ACHN (cell line): Measurements from ENCODE around the gene ORC5.

Experiments used
- DNase-seq: peaks from one replicate; pipeline ENCODE4 v3.0.0-alpha.2; 2015
- in situ Hi-C: cut with HindIII; loops from 2 replicates; pipeline ENCODE4 v1.10.0; 2017; ENCODE audit warnings: low sequenced_read_pairs, low pct_ligation_motif_present, low pct_unique_long_range_greater_than_20kb

Gene ORC5

DNA sequence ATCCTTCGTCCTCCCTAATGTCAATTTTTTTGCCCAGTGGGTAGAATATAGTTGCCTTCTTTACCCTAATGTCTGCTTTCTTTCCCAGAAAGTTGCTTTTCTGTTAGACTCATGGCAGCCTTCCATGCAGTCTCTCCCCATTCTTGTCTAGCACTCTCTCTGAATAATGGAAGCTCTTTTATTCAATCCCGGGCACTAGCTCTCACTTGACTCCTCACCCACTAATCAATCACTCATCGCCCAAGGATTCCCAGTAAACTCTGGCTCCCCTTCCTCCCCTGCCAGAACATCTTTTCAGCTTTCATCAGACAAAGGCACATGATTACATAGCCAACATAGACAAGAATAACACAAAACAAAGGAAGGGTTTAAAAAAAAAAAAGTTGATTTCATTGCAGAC lies 118.2 kb downstream of the ORC5 start:
- in situ Hi-C loops: no loop called here
- DNase-seq: no peak

DNA sequence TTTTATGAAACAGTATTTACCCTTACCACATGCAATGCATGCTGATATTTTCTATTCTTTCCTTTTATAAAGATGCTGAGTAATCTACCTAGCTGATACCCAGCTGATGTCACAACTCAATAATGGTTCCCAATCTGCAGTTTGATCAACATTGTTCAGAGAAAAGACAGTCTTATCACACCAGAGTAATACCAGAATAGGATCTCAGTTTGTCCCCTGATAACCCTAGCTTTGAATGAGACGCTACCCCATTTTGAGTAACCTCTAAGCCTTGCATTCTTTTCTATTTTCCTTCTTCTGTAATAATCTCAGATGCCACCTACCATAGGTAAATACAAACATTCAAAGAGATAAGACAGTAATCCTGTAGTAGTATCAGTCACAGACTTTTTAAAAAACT lies 118.8 kb downstream of the ORC5 start:
- in situ Hi-C loops: no loop called here

More for the DNA sequence above, 118.8 kb downstream of the ORC5 start:
- DNase-seq: no peak
